K562 (cell line): ENCODE data around the gene TCF12. TPM values are rescaled to one million over a fixed set of nuclear protein-coding genes. Genes with fewer than 3 reads are reported as not detected.

Source experiments
- ATAC-seq: fragments of 200-7000 bp; cut with Tn5 transposase; 3 replicates; pipeline ENCODE4 v1.9.1; 2020; ENCODE audit warnings: moderate library complexity
- BruUV-seq: library from RNA; stranded (reverse); fragments of 400-500 nt; replicated peaks from 2 replicates; lab custom pipeline; 2021; lab: Mats Ljungman, UMichigan
- CTCF ChIA-PET: fragments of 300-600 bp; formaldehyde crosslinking; extraction: SDS; loops from one replicate; lab custom pipeline; 2021; ENCODE audit warnings: low intra/inter-chr PET ratio; lab: Yijun Ruan, JAX
- POLR2A ChIA-PET: fragments of 300-600, 350-650 bp; sonication (Branson Sonifier 250); formaldehyde crosslinking; extraction: SDS; loops from one replicate; lab custom pipeline; 2021; ENCODE audit warnings: antibody characterized with exemption, inconsistent platforms; lab: Yijun Ruan, JAX
- DNase-seq, 4 experiments: peaks; one replicate each; pipeline versions ENCODE4 v3.0.0 to v3.0.0-alpha.2; 2011 to 2018; ENCODE audit warnings: low spot score in 3 of 4, mixed read lengths in 3 of 4; ENCODE audit errors: extremely low read depth in 1 of 4
- FAIRE-seq: peaks from 2 replicates; lab custom pipeline; 2011; peaks lifted over from hg19 to GRCh38; lab: Jason Lieb, UNC
- H2AFZ ChIP-seq: 2 replicates; pipeline ENCODE4 v1.6.0; 2011; ENCODE audit warnings: low read depth, low read length, control low read depth, inconsistent platforms
- H3K27ac ChIP-seq: fragments of 200-600 bp; 3 replicates; pipeline ENCODE4 v1.8.0; 2011; ENCODE audit warnings: low read depth, mild to moderate bottlenecking, control low read depth, inconsistent platforms, low read length, moderate library complexity, mixed read lengths; ENCODE audit errors: extremely low read depth
- H3K27me3 ChIP-seq, 2 experiments: fragments of 300-600 bp in 1 of 2; 2 replicates in 1 of 2; 3 replicates in 1 of 2; pipeline versions ENCODE4 v1.6.0 to v1.8.0; 2011; ENCODE audit warnings: inconsistent platforms in 2 of 2, low read length in 2 of 2, mild to moderate bottlenecking in 1 of 2, mixed read lengths in 1 of 2, moderate library complexity in 1 of 2; ENCODE audit not compliant: control insufficient read depth in 2 of 2, insufficient read depth in 2 of 2
- H3K36me3 ChIP-seq: fragments of 300-600 bp; 3 replicates; pipeline ENCODE4 v1.8.0; 2011; ENCODE audit warnings: mild to moderate bottlenecking, low read length, inconsistent platforms; ENCODE audit not compliant: control insufficient read depth, insufficient read depth
- H3K4me1 ChIP-seq, 2 experiments: fragments of 200-600 bp in 1 of 2; replicated peaks in 1 of 2; 2 replicates in 1 of 2; 3 replicates in 1 of 2; pipeline versions ENCODE4 v1.5.1 to v1.8.0; 2011; ENCODE audit warnings: inconsistent platforms in 2 of 2, low read length in 2 of 2, mild to moderate bottlenecking in 1 of 2, mixed read lengths in 1 of 2, moderate library complexity in 1 of 2; ENCODE audit not compliant: control insufficient read depth in 2 of 2, insufficient read depth in 2 of 2
- H3K4me2 ChIP-seq: 2 replicates; pipeline ENCODE4 v1.6.1; 2011; ENCODE audit warnings: low read length, control low read depth, inconsistent platforms, mixed read lengths; ENCODE audit not compliant: insufficient read depth
- H3K4me3 ChIP-seq: fragments of 200-600 bp; sonication (generic), shearing (Covaris generic); 2 replicates; pipeline ENCODE4 v1.5.1; 2016; ENCODE audit warnings: control low read depth, inconsistent platforms
- H3K79me2 ChIP-seq: fragments of 200-600 bp; 3 replicates; pipeline ENCODE4 v1.8.0; 2011; ENCODE audit warnings: low read length, inconsistent platforms; ENCODE audit not compliant: control insufficient read depth, insufficient read depth
- H3K9ac ChIP-seq, 2 experiments: 2 replicates each; pipeline versions ENCODE4 v1.6.0 to v1.6.1; 2011; ENCODE audit warnings: low read depth in 2 of 2, low read length in 2 of 2, control low read depth in 1 of 2, inconsistent platforms in 1 of 2, mild to moderate bottlenecking in 1 of 2, mixed read lengths in 1 of 2; ENCODE audit not compliant: insufficient read depth in 1 of 2
- H3K9me1 ChIP-seq: one replicate; pipeline ENCODE4 v1.6.0; 2011; ENCODE audit warnings: inconsistent platforms, mild to moderate bottlenecking, low read length, moderate library complexity; ENCODE audit not compliant: control insufficient read depth, insufficient read depth
- H3K9me3 ChIP-seq: replicated peaks from 2 replicates; pipeline ENCODE4 v1.5.1; 2011; ENCODE audit warnings: low read depth, low read length, inconsistent platforms; ENCODE audit not compliant: control insufficient read depth, insufficient read depth
- H4K20me1 ChIP-seq: replicated peaks from 2 replicates; pipeline ENCODE4 v1.6.1; 2011; ENCODE audit warnings: low read length, inconsistent platforms, mixed read lengths; ENCODE audit not compliant: control insufficient read depth, insufficient read depth
- ELF1 ChIP-seq: fragments of 200-800 bp; sonication (Bioruptor generic); IDR thresholded peaks from 2 replicates; pipeline ENCODE4 v1.6.1; 2016; ENCODE audit warnings: missing genetic modification characterization, missing compliant biosample characterization
- KLF16 ChIP-seq: IDR thresholded peaks from 2 replicates; pipeline ENCODE4 v1.6.1; 2016; ENCODE audit warnings: antibody characterized with exemption
- POLR3A ChIP-seq: IDR thresholded peaks from 2 replicates; pipeline ENCODE4 v1.6.1; 2011; ENCODE audit warnings: borderline replicate concordance, mild to moderate bottlenecking, moderate library complexity; ENCODE audit not compliant: insufficient read length, insufficient read depth; ENCODE audit errors: extremely low read depth
- ZNF316 ChIP-seq: fragments of 450-650 bp; IDR thresholded peaks from 2 replicates; pipeline ENCODE4 v1.6.1; 2016
- WGBS: fragments of 100-300 bp; shearing (Covaris generic); methylation state at CpG from one replicate; pipeline ENCODE4 v1.1.6; 2016; ENCODE audit warnings: low coverage, mixed read lengths; ENCODE audit not compliant: insufficient coverage; ENCODE audit errors: missing lambda C conversion rate; 5-methylcytosine and 5-hydroxymethylcytosine counted together
- in situ Hi-C: fragments of 300-500 bp; cut with MboI; formaldehyde crosslinking; loops from 4 replicates; pipeline ENCODE4 v1.15.0; 2018; ENCODE audit warnings: inconsistent platforms, mixed read lengths
- intact Hi-C: fragments of 100-400 bp; cut with micrococcal nuclease; formaldehyde crosslinking; loops from 2 replicates; pipeline ENCODE4 v1.14.2; 2022
- polyA plus RNA-seq, 8 experiments: library from polyadenylated mRNA; depleted of rRNA in 4 of 8; stranded (reverse) in 5 of 8; unstranded in 3 of 8; fragments of >200 nt; fragmentation: Nextera tagmentation in 2 of 8; fragmentation: Illumina TruSeq in 1 of 8; extraction: Ambion mirVana in 2 of 8; extraction: Trizol in 1 of 8; gene quantifications; 2 replicates each; pipeline versions ENCODE4 v1.2.1 to v1.2.3, GENCODE V29; 2011 to 2014; ENCODE audit warnings: inconsistent platforms in 1 of 8, missing spikeins in 1 of 8
- total RNA-seq, 7 experiments: library from RNA; depleted of rRNA in 6 of 7; stranded (reverse); fragments of >200 nt in 6 of 7; fragmentation: Illumina TruSeq in 2 of 7; extraction: Trizol in 2 of 7; gene quantifications; 2 replicates each; pipeline versions ENCODE4 v1.2.1 to v1.2.3, GENCODE V29; 2011 to 2021; ENCODE audit warnings: low replicate concordance in 1 of 7
- TF ChIP-seq, protein P1 (sequence below): fragments of 200-800 bp; sonication (Bioruptor generic); IDR thresholded peaks from 2 replicates; pipeline ENCODE4 v1.6.1; 2016; ENCODE audit warnings: missing genetic modification characterization, missing compliant biosample characterization
- TF ChIP-seq, protein P2 (sequence below): fragments of 450-650 bp; conservative IDR thresholded peaks from 2 replicates; pipeline ENCODE4 v1.6.1; 2016; ENCODE audit warnings: missing genetic modification characterization, low read depth, mild to moderate bottlenecking, missing compliant biosample characterization, moderate library complexity

The TCF12 gene
- total and polyA plus RNA-seq, 9 of the 15 experiments (the other 6 are each of a cell fraction or from before 2014, with no cell fraction given): 10.5 to 132 (median 52.9) TPM

- TF ChIP-seq, protein P1, sequence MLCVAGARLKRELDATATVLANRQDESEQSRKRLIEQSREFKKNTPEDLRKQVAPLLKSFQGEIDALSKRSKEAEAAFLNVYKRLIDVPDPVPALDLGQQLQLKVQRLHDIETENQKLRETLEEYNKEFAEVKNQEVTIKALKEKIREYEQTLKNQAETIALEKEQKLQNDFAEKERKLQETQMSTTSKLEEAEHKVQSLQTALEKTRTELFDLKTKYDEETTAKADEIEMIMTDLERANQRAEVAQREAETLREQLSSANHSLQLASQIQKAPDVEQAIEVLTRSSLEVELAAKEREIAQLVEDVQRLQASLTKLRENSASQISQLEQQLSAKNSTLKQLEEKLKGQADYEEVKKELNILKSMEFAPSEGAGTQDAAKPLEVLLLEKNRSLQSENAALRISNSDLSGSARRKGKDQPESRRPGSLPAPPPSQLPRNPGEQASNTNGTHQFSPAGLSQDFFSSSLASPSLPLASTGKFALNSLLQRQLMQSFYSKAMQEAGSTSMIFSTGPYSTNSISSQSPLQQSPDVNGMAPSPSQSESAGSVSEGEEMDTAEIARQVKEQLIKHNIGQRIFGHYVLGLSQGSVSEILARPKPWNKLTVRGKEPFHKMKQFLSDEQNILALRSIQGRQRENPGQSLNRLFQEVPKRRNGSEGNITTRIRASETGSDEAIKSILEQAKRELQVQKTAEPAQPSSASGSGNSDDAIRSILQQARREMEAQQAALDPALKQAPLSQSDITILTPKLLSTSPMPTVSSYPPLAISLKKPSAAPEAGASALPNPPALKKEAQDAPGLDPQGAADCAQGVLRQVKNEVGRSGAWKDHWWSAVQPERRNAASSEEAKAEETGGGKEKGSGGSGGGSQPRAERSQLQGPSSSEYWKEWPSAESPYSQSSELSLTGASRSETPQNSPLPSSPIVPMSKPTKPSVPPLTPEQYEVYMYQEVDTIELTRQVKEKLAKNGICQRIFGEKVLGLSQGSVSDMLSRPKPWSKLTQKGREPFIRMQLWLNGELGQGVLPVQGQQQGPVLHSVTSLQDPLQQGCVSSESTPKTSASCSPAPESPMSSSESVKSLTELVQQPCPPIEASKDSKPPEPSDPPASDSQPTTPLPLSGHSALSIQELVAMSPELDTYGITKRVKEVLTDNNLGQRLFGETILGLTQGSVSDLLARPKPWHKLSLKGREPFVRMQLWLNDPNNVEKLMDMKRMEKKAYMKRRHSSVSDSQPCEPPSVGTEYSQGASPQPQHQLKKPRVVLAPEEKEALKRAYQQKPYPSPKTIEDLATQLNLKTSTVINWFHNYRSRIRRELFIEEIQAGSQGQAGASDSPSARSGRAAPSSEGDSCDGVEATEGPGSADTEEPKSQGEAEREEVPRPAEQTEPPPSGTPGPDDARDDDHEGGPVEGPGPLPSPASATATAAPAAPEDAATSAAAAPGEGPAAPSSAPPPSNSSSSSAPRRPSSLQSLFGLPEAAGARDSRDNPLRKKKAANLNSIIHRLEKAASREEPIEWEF: no peak
- no peak for TF ChIP-seq ELF1 (tag)
- TF ChIP-seq POLR3A: no peak
- peak; percentile 12; the same call in 1 of the 2 replicates for TF ChIP-seq KLF16
Observed at GRCh38 chr15:57213862-57214261, 295.4 kb downstream of the TCF12 start (continued).

DNA sequence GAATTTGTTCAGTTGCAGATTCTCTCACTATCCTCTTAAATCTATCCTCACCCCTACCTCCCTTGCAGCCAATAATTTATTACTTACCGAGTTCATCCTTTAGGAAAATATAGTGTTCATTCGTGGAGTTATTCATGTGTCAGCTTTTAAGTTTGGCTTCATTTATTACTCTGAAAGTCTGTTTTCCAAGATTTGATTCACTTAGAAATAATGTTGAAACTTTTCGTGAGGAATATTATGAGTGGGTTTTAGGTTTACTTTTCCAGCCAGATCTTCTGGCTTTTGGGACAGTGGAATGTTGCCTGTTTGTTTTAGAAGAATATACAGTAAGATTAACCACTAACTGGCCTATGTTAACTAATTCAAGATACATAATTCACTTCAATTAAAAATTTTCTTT is 296.9 kb downstream of the TCF12 start:
- Histone ChIP-seq H3K4me1 (peaks cover 3 to 10% of the 10 kb centered on the region in 2 experiments; a peak in 2 of 5 replicates), H3K36me3 (no peaks in the 10 kb centered on the region), H3K4me3 (no peak overlapping the region), H3K4me2 (no peak overlapping the region), H3K9me3 (no peaks in the 10 kb centered on the region), H2AFZ (no peak overlapping the region), H3K27ac (no peak overlapping the region), H3K79me2 (peaks cover 22% of the 10 kb centered on the region)
- POLR2A ChIA-PET: interaction anchor here (0.8 to 1.1 kb wide), 3 partner anchors 9 to 1243 kb away, joined by 3 read pairs; no protein-coding TSS in a partner anchor
- DNase-seq: no peak
- 49% methylated on average over 3 of the region's 3 CpGs for WGBS
- CTCF ChIA-PET: no interaction called here
- TF ChIP-seq, protein P2, sequence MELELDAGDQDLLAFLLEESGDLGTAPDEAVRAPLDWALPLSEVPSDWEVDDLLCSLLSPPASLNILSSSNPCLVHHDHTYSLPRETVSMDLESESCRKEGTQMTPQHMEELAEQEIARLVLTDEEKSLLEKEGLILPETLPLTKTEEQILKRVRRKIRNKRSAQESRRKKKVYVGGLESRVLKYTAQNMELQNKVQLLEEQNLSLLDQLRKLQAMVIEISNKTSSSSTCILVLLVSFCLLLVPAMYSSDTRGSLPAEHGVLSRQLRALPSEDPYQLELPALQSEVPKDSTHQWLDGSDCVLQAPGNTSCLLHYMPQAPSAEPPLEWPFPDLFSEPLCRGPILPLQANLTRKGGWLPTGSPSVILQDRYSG: no peak
- peak; percentile 41 for TF ChIP-seq ZNF316
- TF ChIP-seq, all 486 proteins: peak for 1
- in situ Hi-C loops (no loop called here), intact Hi-C loops (loop anchor here (10.0 kb wide), 2 partner anchors 201 to 721 kb away; no protein-coding TSS in a partner anchor)
- FAIRE-seq: no peak
- H4K20me1 ChIP-seq: no peaks in the 10 kb centered on the region; the same call in 1 of the 2 replicates
- BruUV-seq: no TSS peak
- H3K9me1 ChIP-seq: no peaks in the 10 kb centered on the region
- no peak for ATAC-seq
- H3K9ac ChIP-seq: no peak overlapping the region
- H3K27me3 ChIP-seq: no peaks in the 10 kb centered on the region
